Measurements from ENCODE around the gene RECK. TPM values are rescaled to one million over a fixed set of nuclear protein-coding genes. Genes with fewer than 3 reads are reported as not detected.

The RECK gene
- total RNA-seq, 1 donor from 2014 or later, result 25.7 TPM

DNA sequence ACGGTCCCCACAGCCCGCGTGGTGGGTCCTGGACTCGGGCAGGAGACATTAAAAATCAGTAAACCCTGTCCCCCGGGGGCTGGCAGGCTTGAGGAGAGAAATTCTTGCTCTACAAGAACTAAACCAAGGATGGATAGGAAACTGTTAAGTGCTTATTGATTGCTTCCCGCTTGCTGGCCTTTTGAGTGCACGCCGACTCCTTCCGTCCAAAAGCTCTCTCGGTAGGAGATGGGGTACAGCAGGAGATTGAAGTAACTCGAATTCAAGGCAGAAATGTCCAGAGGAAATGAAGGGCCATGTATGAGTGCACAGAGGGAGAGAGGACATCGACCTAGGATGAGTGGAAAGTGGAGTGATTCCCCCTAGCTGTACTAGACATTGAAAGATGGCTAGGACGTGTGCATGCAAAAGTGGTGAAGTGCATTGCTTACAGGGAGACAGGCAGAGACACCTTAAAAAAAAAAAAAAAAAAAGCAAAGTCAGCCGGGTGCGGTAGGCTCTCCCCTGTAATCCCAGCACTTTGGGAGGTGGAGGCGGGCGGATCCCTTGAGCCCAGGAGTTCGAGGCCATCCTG is 923 bp downstream of the RECK start:
- peak overlapping the region; percentile 97 for H3K4me3 Mint-ChIP-seq (ENCODE audit: unreplicated experiment)
- H3K4me1 Mint-ChIP-seq (ENCODE audit: unreplicated experiment), result peaks cover 48% of the 10 kb centered on the region
- H3K36me3 Mint-ChIP-seq (ENCODE audit: unreplicated experiment), result no peaks in the 10 kb centered on the region
- no peaks in the 10 kb centered on the region for H3K9me3 Mint-ChIP-seq (ENCODE audit: unreplicated experiment)
- H3K27me3 Mint-ChIP-seq (ENCODE audit: unreplicated experiment), result no peaks in the 10 kb centered on the region
- TF ChIP-seq, protein P1, sequence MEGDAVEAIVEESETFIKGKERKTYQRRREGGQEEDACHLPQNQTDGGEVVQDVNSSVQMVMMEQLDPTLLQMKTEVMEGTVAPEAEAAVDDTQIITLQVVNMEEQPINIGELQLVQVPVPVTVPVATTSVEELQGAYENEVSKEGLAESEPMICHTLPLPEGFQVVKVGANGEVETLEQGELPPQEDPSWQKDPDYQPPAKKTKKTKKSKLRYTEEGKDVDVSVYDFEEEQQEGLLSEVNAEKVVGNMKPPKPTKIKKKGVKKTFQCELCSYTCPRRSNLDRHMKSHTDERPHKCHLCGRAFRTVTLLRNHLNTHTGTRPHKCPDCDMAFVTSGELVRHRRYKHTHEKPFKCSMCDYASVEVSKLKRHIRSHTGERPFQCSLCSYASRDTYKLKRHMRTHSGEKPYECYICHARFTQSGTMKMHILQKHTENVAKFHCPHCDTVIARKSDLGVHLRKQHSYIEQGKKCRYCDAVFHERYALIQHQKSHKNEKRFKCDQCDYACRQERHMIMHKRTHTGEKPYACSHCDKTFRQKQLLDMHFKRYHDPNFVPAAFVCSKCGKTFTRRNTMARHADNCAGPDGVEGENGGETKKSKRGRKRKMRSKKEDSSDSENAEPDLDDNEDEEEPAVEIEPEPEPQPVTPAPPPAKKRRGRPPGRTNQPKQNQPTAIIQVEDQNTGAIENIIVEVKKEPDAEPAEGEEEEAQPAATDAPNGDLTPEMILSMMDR (IDR thresholded peaks at IDR 0.05), result no peak
- no peak for DNase-seq (ENCODE audit: extremely low spot score, unreplicated experiment)
- peak overlapping the region; percentile 83 for H3K27ac Mint-ChIP-seq (ENCODE audit: unreplicated experiment)

- Mint-ChIP-seq H3K36me3 (ENCODE audit: unreplicated experiment) (peaks cover under 1% of the 10 kb centered on the region), H3K9me3 (ENCODE audit: unreplicated experiment) (peaks cover 4% of the 10 kb centered on the region), H3K27me3 (ENCODE audit: unreplicated experiment) (no peaks in the 10 kb centered on the region), H3K4me1 (ENCODE audit: unreplicated experiment) (peaks cover 49% of the 10 kb centered on the region), H3K27ac (ENCODE audit: unreplicated experiment) (peak overlapping the region; percentile 42), H3K4me3 (ENCODE audit: unreplicated experiment) (peak overlapping the region; percentile 19)
- no peak for DNase-seq (ENCODE audit: extremely low spot score, unreplicated experiment)
- TF ChIP-seq, protein P1 (IDR thresholded peaks at IDR 0.05), result no peak
Measured at GRCh38 chr9:36039121-36039520, 2.4 kb downstream of the RECK start.

- H3K27ac Mint-ChIP-seq (ENCODE audit: unreplicated experiment), result peak overlapping the region; percentile 72
- peak overlapping the region; percentile 19 for H3K4me3 Mint-ChIP-seq (ENCODE audit: unreplicated experiment)
- peaks cover 53% of the 10 kb centered on the region for H3K4me1 Mint-ChIP-seq (ENCODE audit: unreplicated experiment)
- TF ChIP-seq, protein P1 (IDR thresholded peaks at IDR 0.05), result no peak
- peaks cover 4% of the 10 kb centered on the region for H3K9me3 Mint-ChIP-seq (ENCODE audit: unreplicated experiment)
- H3K36me3 Mint-ChIP-seq (ENCODE audit: unreplicated experiment), result peaks cover 4% of the 10 kb centered on the region
- no peaks in the 10 kb centered on the region for H3K27me3 Mint-ChIP-seq (ENCODE audit: unreplicated experiment)
- DNase-seq (ENCODE audit: extremely low spot score, unreplicated experiment), result no peak
Measured at GRCh38 chr9:36039696-36040095, 3.0 kb downstream of the RECK start.

DNA sequence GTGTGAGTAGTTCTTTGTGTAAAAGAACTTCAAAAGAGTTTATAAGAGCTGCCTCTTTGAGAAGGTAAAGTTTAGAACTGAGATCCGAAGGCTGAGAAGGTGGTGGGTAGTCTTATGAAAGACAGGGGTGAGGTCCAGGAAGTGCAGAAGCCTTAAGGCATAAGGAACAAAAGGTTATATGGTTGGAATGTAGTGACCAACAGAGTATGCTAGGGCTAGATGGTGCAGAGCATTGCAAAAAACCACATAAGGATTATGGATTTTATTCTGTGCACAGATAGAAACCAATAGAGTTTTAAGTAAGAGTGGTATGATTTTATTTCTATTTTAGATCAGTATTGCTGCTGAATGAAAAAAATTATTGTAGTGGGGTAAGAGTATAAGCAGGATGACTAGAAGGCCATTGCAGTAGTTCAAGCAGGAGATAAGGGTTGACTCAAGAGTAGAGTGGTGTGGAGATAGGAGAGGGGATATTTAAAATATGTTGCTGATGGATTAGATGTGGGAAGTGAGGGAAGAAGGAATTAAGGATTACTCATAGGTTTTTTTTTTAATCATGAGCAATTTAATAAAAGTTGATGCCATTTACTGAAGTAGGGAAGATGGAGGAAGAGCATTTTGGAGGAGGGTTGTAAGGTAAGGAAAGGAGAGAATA is 3.7 kb downstream of the RECK start:
- TF ChIP-seq, protein P1 (IDR thresholded peaks at IDR 0.05), result no peak
- peaks cover 4% of the 10 kb centered on the region for H3K36me3 Mint-ChIP-seq (ENCODE audit: unreplicated experiment)
- H3K9me3 Mint-ChIP-seq (ENCODE audit: unreplicated experiment), result peaks cover 4% of the 10 kb centered on the region
- peaks cover 57% of the 10 kb centered on the region for H3K4me1 Mint-ChIP-seq (ENCODE audit: unreplicated experiment)
- H3K27ac Mint-ChIP-seq (ENCODE audit: unreplicated experiment), result peak overlapping the region; percentile 72
- peak overlapping the region; percentile 8 for H3K4me3 Mint-ChIP-seq (ENCODE audit: unreplicated experiment)
- DNase-seq (ENCODE audit: extremely low spot score, unreplicated experiment), result no peak
- no peaks in the 10 kb centered on the region for H3K27me3 Mint-ChIP-seq (ENCODE audit: unreplicated experiment)

DNA sequence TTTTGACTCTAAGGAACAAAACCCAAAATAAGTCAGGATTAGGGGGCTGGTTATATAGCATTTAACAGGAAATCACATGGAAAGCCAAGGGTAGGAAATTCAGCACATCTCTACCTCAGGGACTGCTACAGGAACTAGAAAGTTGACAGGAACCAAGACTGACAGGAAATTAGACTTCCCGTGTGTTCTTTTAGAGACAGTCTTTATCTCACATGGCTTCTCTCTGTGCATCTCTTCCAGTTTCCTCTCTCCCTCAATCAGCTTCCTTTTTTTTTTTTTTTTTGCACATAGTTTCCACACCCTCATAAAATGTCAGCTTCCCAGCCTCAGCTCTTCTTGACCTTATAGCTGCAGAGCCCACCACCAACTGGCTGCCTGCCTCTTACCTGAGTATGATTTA is 4.8 kb downstream of the RECK start:
- peaks cover 4% of the 10 kb centered on the region for H3K36me3 Mint-ChIP-seq (ENCODE audit: unreplicated experiment)
- H3K27ac Mint-ChIP-seq (ENCODE audit: unreplicated experiment), result peak overlapping the region; percentile 71
- DNase-seq (ENCODE audit: extremely low spot score, unreplicated experiment), result no peak
- H3K9me3 Mint-ChIP-seq (ENCODE audit: unreplicated experiment), result peaks cover 4% of the 10 kb centered on the region
- H3K4me3 Mint-ChIP-seq (ENCODE audit: unreplicated experiment), result no peak overlapping the region
- peaks cover 63% of the 10 kb centered on the region for H3K4me1 Mint-ChIP-seq (ENCODE audit: unreplicated experiment)
- TF ChIP-seq, protein P1 (IDR thresholded peaks at IDR 0.05), result no peak
- H3K27me3 Mint-ChIP-seq (ENCODE audit: unreplicated experiment), result no peaks in the 10 kb centered on the region

Measured in osteocyte (in vitro differentiated cells).